CD4-positive, CD25-positive, alpha-beta regulatory T cell (primary cell): ENCODE results near the gene PRSS3. TPM values are rescaled to one million over a fixed set of nuclear protein-coding genes. Genes with fewer than 3 reads are reported as not detected.
"Not testable (repeated sequence)": the region's sequence is repeated elsewhere in the genome, so short reads cannot be mapped to it uniquely, and the experiment has no call there.

Experiments used
- ATAC-seq, 2 donors: fragments of 150-1000 bp; cut with Tn5 transposase; one replicate each; pipeline ENCODE4 v1.10.0; 2021; ENCODE audit warnings: low read depth in 2 of 2, moderate number of reproducible peaks in 2 of 2, moderate library complexity in 1 of 2
- DNase-seq, 3 donors: peaks; one replicate each; pipeline versions ENCODE4 v3.0.0 to v3.0.0-alpha.2; 2012 to 2022; ENCODE audit warnings: mixed read lengths in 1 of 3
- H3K27ac ChIP-seq: one replicate; pipeline ENCODE4 v1.7.0; 2013; ENCODE audit warnings: mild to moderate bottlenecking, low read length; ENCODE audit not compliant: insufficient read depth, poor library complexity, severe bottlenecking
- H3K27me3 ChIP-seq: one replicate; pipeline ENCODE4 v1.7.0; 2013; ENCODE audit warnings: low read length; ENCODE audit not compliant: control insufficient read depth, insufficient read depth
- H3K36me3 ChIP-seq: one replicate; pipeline ENCODE4 v1.7.0; 2013; ENCODE audit warnings: mild to moderate bottlenecking, low read length, moderate library complexity; ENCODE audit not compliant: control insufficient read depth, insufficient read depth
- H3K4me1 ChIP-seq: 2 replicates; pipeline ENCODE4 v1.7.0; 2013; ENCODE audit warnings: mild to moderate bottlenecking, low read length; ENCODE audit not compliant: insufficient read depth, control insufficient read depth, poor library complexity, severe bottlenecking
- H3K4me3 ChIP-seq: one replicate; pipeline ENCODE4 v1.7.0; 2013; ENCODE audit warnings: low read depth, mild to moderate bottlenecking, low read length, moderate library complexity
- H3K9me3 ChIP-seq, 2 experiments: 1 replicate in 1 of 2; 2 replicates in 1 of 2; pipeline ENCODE4 v1.7.0; 2013; ENCODE audit warnings: low read length in 2 of 2, mild to moderate bottlenecking in 1 of 2, moderate library complexity in 1 of 2; ENCODE audit not compliant: control insufficient read depth in 2 of 2
- H3K27ac Mint-ChIP-seq, 3 donors: one replicate each; pipeline ENCODE4 v1.8.0; 2020 to 2022; ENCODE audit warnings: mild to moderate bottlenecking in 3 of 3, mixed read lengths in 3 of 3, moderate library complexity in 2 of 3
- H3K27me3 Mint-ChIP-seq: one replicate; pipeline ENCODE4 v1.8.0; 2022; ENCODE audit warnings: mild to moderate bottlenecking, mixed read lengths
- H3K36me3 Mint-ChIP-seq: one replicate; pipeline ENCODE4 v1.8.0; 2020; ENCODE audit warnings: mixed read lengths
- H3K4me1 Mint-ChIP-seq, 4 donors: one replicate each; pipeline ENCODE4 v1.8.0; 2020 to 2022; ENCODE audit warnings: mixed read lengths in 4 of 4, mild to moderate bottlenecking in 1 of 4
- H3K4me3 Mint-ChIP-seq, 4 donors: one replicate each; pipeline ENCODE4 v1.8.0; 2020 to 2022; ENCODE audit warnings: mild to moderate bottlenecking in 4 of 4, mixed read lengths in 4 of 4, moderate library complexity in 3 of 4
- H3K9me3 Mint-ChIP-seq, 7 donors: one replicate each; pipeline ENCODE4 v1.8.0; 2020 to 2022; ENCODE audit warnings: mixed read lengths in 7 of 7, mild to moderate bottlenecking in 3 of 7, moderate library complexity in 2 of 7
- polyA plus RNA-seq, 4 donors: library from polyadenylated mRNA; unstranded; fragments of 300-500 nt; fragmentation: Illumina TruSeq; gene quantifications; one replicate each; pipeline ENCODE4 v1.2.3, GENCODE V29; 2021
- total RNA-seq: library from RNA; stranded (reverse); gene quantifications from one replicate; pipeline ENCODE4 v1.2.3, GENCODE V29; 2022

The PRSS3 gene
- total and polyA plus RNA-seq, 5 donors from 2014 or later: not detected

DNA sequence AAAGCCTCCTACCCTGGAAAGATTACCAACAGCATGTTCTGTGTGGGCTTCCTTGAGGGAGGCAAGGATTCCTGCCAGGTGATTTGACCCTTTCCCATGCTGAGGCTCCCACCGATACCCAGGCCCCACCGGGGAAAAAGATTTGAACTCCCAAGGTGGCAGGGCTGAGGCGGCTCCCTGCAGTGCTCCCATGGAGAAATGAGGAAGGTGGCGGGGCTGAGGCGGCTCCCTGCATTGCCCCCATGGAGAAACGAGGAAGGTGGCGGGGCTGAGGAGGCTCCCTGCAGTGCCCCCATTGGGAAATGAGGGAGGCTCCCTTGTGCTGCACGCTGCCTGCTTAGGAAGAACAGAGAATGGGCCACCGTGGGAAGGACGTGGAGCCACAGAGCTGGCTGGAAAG is 3.2 kb downstream of the PRSS3 start:
- no peak overlapping the region for H3K27ac Mint-ChIP-seq
- peaks cover 0 to 2% (median 0%) of the 10 kb centered on the region in 7 donors for H3K9me3 Mint-ChIP-seq
- no peaks in the 10 kb centered on the region for H3K9me3 ChIP-seq
- no peak for DNase-seq
- no peaks in the 10 kb centered on the region for H3K4me1 Mint-ChIP-seq
- H3K27me3 ChIP-seq: no peaks in the 10 kb centered on the region
- no peaks in the 10 kb centered on the region for H3K36me3 ChIP-seq
- H3K4me3 Mint-ChIP-seq: no peak overlapping the region
- H3K4me3 ChIP-seq: no peak overlapping the region
- no peak for ATAC-seq
- no peaks in the 10 kb centered on the region for H3K4me1 ChIP-seq
- peaks cover 26% of the 10 kb centered on the region for H3K27me3 Mint-ChIP-seq
- H3K27ac ChIP-seq: no peak overlapping the region
- H3K36me3 Mint-ChIP-seq: no peaks in the 10 kb centered on the region

DNA sequence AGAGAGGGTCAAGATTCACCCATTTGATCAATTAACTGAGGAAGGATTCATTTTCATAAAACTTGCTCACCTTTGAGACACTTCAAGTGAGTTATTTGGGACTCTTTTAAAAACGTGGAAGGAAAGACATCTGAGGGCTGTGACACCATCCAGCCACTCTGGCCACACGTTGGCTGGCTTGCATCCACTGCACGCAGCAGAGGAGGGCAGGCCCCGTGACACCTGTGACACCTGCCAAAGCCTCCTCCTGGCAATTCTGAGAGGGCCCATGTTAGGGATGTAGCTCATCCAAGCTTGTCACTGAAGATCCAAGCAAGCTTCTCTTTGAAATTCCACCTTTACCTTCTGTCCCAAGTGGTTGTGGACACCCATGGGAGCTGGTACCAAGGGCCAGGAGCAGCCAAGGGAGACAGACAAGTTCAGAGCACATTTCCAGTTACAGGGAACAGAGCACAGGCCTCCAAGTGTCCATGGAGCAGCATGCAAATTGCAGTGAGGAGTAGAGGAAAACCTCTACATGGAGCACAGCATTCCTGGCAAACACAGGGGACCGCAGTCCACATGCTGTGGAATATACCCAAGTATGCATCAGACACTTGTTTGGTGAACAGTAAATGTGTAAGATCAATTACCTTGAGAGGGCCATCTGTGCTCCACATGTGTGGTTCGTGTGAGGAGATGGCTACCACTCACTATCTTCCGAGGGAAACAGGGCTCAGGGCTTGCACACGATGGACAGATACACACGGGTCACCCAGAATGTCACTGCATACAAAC is 4.8 kb downstream of the PRSS3 start:
- no peak overlapping the region for H3K4me3 ChIP-seq
- H3K4me1 ChIP-seq: no peaks in the 10 kb centered on the region
- no peaks in the 10 kb centered on the region for H3K4me1 Mint-ChIP-seq
- DNase-seq (no peak), ATAC-seq (no peak)
- H3K36me3 Mint-ChIP-seq: no peaks in the 10 kb centered on the region
- no peak overlapping the region for H3K27ac Mint-ChIP-seq
- no peaks in the 10 kb centered on the region for H3K36me3 ChIP-seq
- no peaks in the 10 kb centered on the region for H3K27me3 ChIP-seq
- peaks cover 24% of the 10 kb centered on the region for H3K27me3 Mint-ChIP-seq
- H3K9me3 Mint-ChIP-seq: peaks cover 0 to 2% (median 0%) of the 10 kb centered on the region in 7 donors
- no peak overlapping the region for H3K4me3 Mint-ChIP-seq
- H3K27ac ChIP-seq: no peak overlapping the region
- no peaks in the 10 kb centered on the region for H3K9me3 ChIP-seq

DNA sequence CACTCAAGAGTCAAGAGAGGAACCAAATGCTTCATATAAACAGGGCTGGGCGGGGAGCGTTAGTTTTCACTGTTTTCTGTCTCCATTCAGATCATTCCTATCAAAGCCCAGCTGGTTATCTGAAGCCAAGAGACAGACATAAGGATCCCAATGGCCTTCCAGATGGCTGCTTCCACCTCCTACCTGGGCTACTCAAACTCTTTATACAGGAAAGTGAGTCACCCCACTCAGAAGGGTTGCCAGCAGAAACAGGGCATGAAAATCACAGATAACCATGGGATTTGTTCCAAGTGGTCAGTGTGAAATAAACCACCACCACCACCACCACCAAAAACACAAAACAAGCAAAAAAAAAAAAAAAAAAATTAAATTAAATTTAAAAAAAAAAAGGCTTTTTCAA is 5.5 kb downstream of the PRSS3 start:
- no peak overlapping the region for H3K4me3 Mint-ChIP-seq
- DNase-seq (no peak), ATAC-seq (no peak)
- Histone ChIP-seq H3K27me3 (no peaks in the 10 kb centered on the region), H3K9me3 (no peaks in the 10 kb centered on the region), H3K27ac (no peak overlapping the region), H3K4me3 (no peak overlapping the region), H3K36me3 (no peaks in the 10 kb centered on the region), H3K4me1 (no peaks in the 10 kb centered on the region)
- no peaks in the 10 kb centered on the region for H3K36me3 Mint-ChIP-seq
- no peak overlapping the region for H3K27ac Mint-ChIP-seq
- H3K4me1 Mint-ChIP-seq: no peaks in the 10 kb centered on the region
- peaks cover 0 to 2% (median 0%) of the 10 kb centered on the region in 7 donors for H3K9me3 Mint-ChIP-seq
- peaks cover 31% of the 10 kb centered on the region for H3K27me3 Mint-ChIP-seq

DNA sequence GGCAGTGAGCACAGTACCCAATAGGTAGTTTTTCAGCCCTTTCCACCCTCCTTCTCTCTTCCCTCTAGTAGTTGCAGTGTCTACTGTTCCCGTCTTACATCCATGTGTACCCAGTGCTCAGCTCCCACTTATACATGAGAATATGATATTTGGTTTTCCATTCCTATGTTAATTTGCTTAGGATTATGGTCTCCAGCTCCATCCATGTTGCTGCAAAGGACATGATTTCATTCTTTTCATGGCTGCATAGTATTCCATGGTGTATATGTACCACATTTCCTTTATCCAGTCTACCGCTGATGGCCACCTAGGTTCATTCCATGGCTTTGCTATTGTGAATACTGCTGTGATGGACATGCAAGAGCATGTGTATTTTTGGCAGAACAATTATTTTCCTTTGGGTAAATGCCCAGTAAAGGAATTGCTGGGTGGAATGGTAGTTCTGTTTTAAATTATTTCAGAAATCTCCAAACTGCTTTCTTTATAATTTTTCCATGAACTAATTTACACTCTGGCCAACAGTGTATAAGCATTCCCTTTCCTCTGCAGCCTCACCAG is 6.7 kb downstream of the PRSS3 start:
- DNase-seq, H3K27me3 ChIP-seq, H3K4me1 ChIP-seq, H3K4me3 ChIP-seq, H3K9me3 Mint-ChIP-seq, H3K36me3 Mint-ChIP-seq, H3K36me3 ChIP-seq, H3K4me1 Mint-ChIP-seq, ATAC-seq, H3K27ac ChIP-seq, H3K4me3 Mint-ChIP-seq, H3K9me3 ChIP-seq: not testable (repeated sequence)
- peak overlapping the region in 1 of 3 donors; percentile 78 for H3K27ac Mint-ChIP-seq
- peaks cover 31% of the 10 kb centered on the region for H3K27me3 Mint-ChIP-seq

DNA sequence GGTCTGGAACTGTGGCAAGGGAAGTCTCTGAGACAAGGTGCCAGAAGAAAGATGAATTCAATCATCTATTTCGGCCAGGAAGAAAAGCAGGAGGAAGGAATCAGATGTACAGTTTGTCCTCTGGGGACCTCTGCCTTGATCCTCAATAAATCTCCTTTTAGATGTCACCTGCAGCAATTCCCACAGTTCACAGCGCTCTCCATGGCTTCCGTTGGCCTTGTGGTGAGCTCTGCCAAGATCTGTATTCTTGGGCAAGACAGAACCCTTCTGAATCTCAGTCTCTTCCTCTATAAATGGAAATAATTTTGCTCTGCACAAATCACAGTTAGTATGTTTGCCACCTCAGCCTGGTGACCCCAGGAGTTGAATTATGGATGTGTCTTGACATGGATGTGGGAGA is 8.8 kb downstream of the PRSS3 start:
- not testable (repeated sequence) for H3K9me3 Mint-ChIP-seq

DNA sequence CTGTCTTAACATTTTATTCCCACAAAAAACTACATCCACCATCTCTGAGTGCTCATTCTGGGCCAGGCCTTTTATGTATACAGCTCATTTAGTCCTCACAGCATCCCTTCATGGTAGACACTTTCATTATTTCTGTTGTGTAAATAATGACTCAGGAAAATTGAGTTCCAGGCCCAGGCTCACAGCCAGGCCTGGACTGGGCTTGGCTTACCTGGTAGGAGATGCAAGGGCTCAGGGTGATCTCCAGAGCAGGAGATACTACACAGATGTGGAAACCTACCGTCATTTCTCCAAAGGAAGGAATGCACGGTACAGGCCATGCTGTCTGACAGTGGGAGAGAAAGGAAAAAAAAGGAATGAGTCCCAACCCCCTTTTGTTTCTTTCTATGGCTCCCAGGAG is 11.8 kb downstream of the PRSS3 start:
- H3K4me1 Mint-ChIP-seq, H3K27me3 ChIP-seq, H3K27ac Mint-ChIP-seq, H3K27ac ChIP-seq, H3K9me3 ChIP-seq, H3K4me1 ChIP-seq, ATAC-seq, DNase-seq, H3K36me3 ChIP-seq, H3K36me3 Mint-ChIP-seq, H3K4me3 Mint-ChIP-seq, H3K9me3 Mint-ChIP-seq, H3K4me3 ChIP-seq: not testable (repeated sequence)
- H3K27me3 Mint-ChIP-seq: peaks cover 23% of the 10 kb centered on the region

More for the DNA sequence above, 8.8 kb downstream of the PRSS3 start:
- H3K9me3 ChIP-seq, H3K36me3 ChIP-seq, H3K36me3 Mint-ChIP-seq, H3K4me1 Mint-ChIP-seq, ATAC-seq, H3K27ac Mint-ChIP-seq, H3K27me3 ChIP-seq, H3K4me1 ChIP-seq, H3K4me3 Mint-ChIP-seq, DNase-seq, H3K4me3 ChIP-seq, H3K27ac ChIP-seq: not testable (repeated sequence)
- peaks cover 29% of the 10 kb centered on the region for H3K27me3 Mint-ChIP-seq

DNA sequence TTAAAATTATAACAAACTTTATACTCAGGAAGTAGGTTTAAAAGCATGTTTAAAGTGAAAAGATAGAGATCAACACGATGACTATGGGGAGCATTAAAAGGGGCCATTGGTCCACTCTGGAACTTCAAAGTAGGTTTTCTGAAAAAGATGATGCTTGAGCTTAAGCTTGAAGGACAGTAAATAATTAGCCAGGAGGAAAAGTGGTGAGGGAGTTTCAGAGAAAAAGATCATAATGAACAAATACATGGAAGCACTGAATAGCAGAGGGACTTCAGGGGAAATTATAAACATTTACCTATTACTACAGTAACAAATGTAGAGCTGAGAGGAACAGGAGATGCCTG is 13.6 kb downstream of the PRSS3 start:
- not testable (repeated sequence) for H3K27me3 ChIP-seq, H3K9me3 Mint-ChIP-seq, H3K4me1 ChIP-seq, H3K4me3 ChIP-seq, H3K4me1 Mint-ChIP-seq, ATAC-seq, H3K27ac ChIP-seq, DNase-seq, H3K36me3 Mint-ChIP-seq, H3K36me3 ChIP-seq, H3K9me3 ChIP-seq
- H3K4me3 Mint-ChIP-seq: peak overlapping the region in 1 of 4 donors; percentile 32
- H3K27me3 Mint-ChIP-seq: peaks cover 14% of the 10 kb centered on the region
- peak overlapping the region in 1 of 3 donors; percentile 40 for H3K27ac Mint-ChIP-seq

DNA sequence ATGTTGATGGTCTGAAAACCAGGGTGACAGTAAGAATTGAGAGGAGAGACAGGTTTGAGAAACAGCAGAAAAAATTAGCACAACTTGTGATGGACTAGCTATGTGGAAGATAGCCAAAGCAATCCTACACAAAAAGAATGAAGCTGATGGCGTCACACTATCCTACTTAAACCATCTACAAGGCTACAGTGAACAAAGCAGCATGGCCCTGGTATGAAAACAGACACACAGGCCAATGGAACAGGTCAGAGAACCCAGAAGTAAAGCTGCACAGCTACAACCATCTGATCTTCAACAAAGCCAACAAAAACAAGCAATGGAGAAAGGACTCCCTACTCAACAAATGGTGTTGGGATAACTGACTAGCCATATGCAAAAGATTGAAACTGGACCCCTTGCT is 14.1 kb downstream of the PRSS3 start:
- Mint-ChIP-seq H3K27me3 (peaks cover 14% of the 10 kb centered on the region), H3K27ac (no peak overlapping the region), H3K9me3 (no peaks in the 10 kb centered on the region), H3K4me3 (peak overlapping the region in 1 of 4 donors; percentile 32), H3K36me3 (no peaks in the 10 kb centered on the region), H3K4me1 (peaks cover 5 to 11% (median 8%) of the 10 kb centered on the region in 4 donors)
- ATAC-seq (no peak), DNase-seq (no peak)
- Histone ChIP-seq H3K9me3 (no peaks in the 10 kb centered on the region), H3K27ac (no peak overlapping the region), H3K27me3 (peaks cover 2% of the 10 kb centered on the region), H3K4me1 (peaks cover 7% of the 10 kb centered on the region), H3K36me3 (no peaks in the 10 kb centered on the region), H3K4me3 (no peak overlapping the region)
